Lung (tissue), 12 donors: ENCODE results near the gene MAT2A. TPM values are rescaled to one million over a fixed set of nuclear protein-coding genes. Genes with fewer than 3 reads are reported as not detected.

Experiments
- ATAC-seq: fragments of 200-7000 bp; cut with Tn5 transposase; one replicate; pipeline ENCODE4 v1.9.1; 2020; ENCODE audit warnings: moderate number of reproducible peaks; ENCODE audit not compliant: insufficient read depth, low FRiP score
- DNase-seq, 3 donors: peaks; one replicate each; pipeline ENCODE4 v3.0.0-alpha.2; 2013 to 2017
- H3K27ac ChIP-seq, 2 donors: one replicate each; pipeline ENCODE4 v1.5.1; 2013; ENCODE audit warnings: mild to moderate bottlenecking in 2 of 2, moderate library complexity in 2 of 2, control low read depth in 1 of 2, inconsistent platforms in 1 of 2, low read depth in 1 of 2, low read length in 1 of 2
- H3K27me3 ChIP-seq, 3 donors: one replicate each; pipeline ENCODE4 v1.5.1; 2013; ENCODE audit warnings: low read length in 2 of 3; ENCODE audit not compliant: control insufficient read depth in 3 of 3, insufficient read depth in 3 of 3
- H3K36me3 ChIP-seq, 4 donors: one replicate each; pipeline ENCODE4 v1.5.1; 2013; ENCODE audit warnings: low read length in 4 of 4, mild to moderate bottlenecking in 1 of 4, moderate library complexity in 1 of 4; ENCODE audit not compliant: control insufficient read depth in 4 of 4, insufficient read depth in 4 of 4
- H3K4me1 ChIP-seq, 5 donors: one replicate each; pipeline ENCODE4 v1.5.1; 2013; ENCODE audit warnings: low read length in 5 of 5, mild to moderate bottlenecking in 2 of 5, moderate library complexity in 1 of 5; ENCODE audit not compliant: control insufficient read depth in 5 of 5, insufficient read depth in 5 of 5
- H3K4me3 ChIP-seq: one replicate; pipeline ENCODE4 v1.5.1; 2013; ENCODE audit warnings: mild to moderate bottlenecking, control low read depth, moderate library complexity
- H3K9ac ChIP-seq, 2 donors: one replicate each; pipeline ENCODE4 v1.5.1; 2013; ENCODE audit warnings: low read length in 2 of 2, control low read depth in 1 of 2; ENCODE audit not compliant: insufficient read depth in 1 of 2
- H3K9me3 ChIP-seq, 4 donors: one replicate each; pipeline ENCODE4 v1.5.1; 2013; ENCODE audit warnings: low read length in 3 of 4, mild to moderate bottlenecking in 1 of 4, moderate library complexity in 1 of 4; ENCODE audit not compliant: control insufficient read depth in 4 of 4, insufficient read depth in 3 of 4
- CTCF ChIP-seq: IDR thresholded peaks from 2 replicates; pipeline ENCODE4 v1.5.1; 2012; ENCODE audit warnings: mild to moderate bottlenecking; ENCODE audit errors: control extremely low read depth, extremely low read depth
- WGBS, 2 donors: extraction: QIAGEN DNeasy Blood & Tissue Kit; methylation state at CpG; one replicate each; pipeline ENCODE4 v1.1.7; 2013; 5-methylcytosine and 5-hydroxymethylcytosine counted together
- polyA plus RNA-seq, 2 donors: library from polyadenylated mRNA; stranded (reverse); fragments of 200-250 nt; gene quantifications; one replicate each; pipeline ENCODE4 v1.2.1, GENCODE V29; 2013
- total RNA-seq, 2 donors: library from RNA; depleted of rRNA in 1 of 2; stranded (reverse); fragments of >200 nt in 1 of 2; gene quantifications; one replicate each; pipeline ENCODE4 v1.2.1, GENCODE V29; 2014 to 2021
- donor health status: control.
- donor health status: control.
- donor health status: Bipolar disorder and iron deficiency.
- donor health status: healthy.
- donor health status: DM: yes; HTN: yes; CAD: no.

The MAT2A gene
- total and polyA plus RNA-seq, 4 donors: 79.4 to 228 (median 159) TPM

DNA sequence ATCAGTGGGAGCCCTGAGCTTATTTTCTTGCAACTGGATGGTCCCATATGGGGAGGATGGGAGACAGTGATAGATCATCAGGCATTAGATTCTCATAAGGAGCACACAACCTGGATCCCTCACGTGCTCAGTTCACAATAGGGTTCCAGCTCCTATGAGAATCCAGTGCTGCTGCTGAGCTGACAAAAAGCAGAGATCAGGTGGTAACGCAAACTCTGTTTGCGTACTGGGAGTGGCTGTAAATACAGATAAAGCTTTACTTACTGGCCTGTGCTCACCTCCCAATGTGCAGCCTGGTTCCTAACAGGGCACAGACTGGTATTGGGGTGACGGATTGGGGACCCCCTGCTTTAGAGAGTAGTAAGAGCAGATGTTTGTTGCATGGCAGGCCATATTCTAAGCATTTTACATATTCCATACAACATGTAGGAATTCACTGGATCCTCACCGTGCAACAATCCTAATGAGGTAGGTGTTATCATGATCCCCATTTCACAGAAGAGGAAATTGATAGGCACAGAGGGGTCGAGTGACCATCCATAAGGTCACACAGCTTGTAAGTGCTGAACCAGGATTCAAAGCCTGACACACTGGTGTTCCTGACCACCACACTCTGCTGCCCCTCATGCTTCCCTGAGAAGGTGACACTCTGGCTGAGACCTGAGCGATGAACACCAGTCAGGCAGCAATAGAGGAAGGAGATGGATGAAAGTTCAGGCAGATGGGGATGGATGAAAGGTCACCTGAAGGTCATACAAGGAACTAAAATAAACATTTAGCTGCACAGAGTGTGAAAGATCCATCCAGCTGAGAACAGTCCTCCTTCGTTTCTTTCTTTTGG lies 15.7 kb upstream of the MAT2A start:
- Histone ChIP-seq H3K27ac (peak overlapping the region in 1 of 2 donors; percentile 33), H3K36me3 (no peaks in the 10 kb centered on the region), H3K4me1 (peaks cover 0 to 19% (median 5%) of the 10 kb centered on the region in 5 donors), H3K27me3 (no peaks in the 10 kb centered on the region), H3K9ac (peak overlapping the region in 1 of 2 donors; percentile 2), H3K4me3 (no peak overlapping the region), H3K9me3 (peaks cover 0 to 4% (median 0%) of the 10 kb centered on the region in 4 donors)
- 86% methylated on average over 8 of the region's 8 CpGs for WGBS, 2 donors
- DNase-seq (no peak), ATAC-seq (no peak)
- no peak for TF ChIP-seq CTCF

GRCh38 chr2:85523903-85524335 lies 15.0 kb upstream of the MAT2A start:
- no peak for ATAC-seq
- H3K9me3 ChIP-seq: peaks cover 0 to 4% (median 0%) of the 10 kb centered on the region in 4 donors
- H3K27ac ChIP-seq: peak overlapping the region in 1 of 2 donors; percentile 33
- WGBS, 2 donors: 63 to 78% methylated on average over 5 of the region's 5 CpGs
- H3K4me1 ChIP-seq: peaks cover 0 to 19% (median 5%) of the 10 kb centered on the region in 5 donors
- no peaks in the 10 kb centered on the region for H3K27me3 ChIP-seq
- no peak for TF ChIP-seq CTCF
- no peak for DNase-seq
- H3K4me3 ChIP-seq: no peak overlapping the region
- H3K36me3 ChIP-seq: no peaks in the 10 kb centered on the region
- peak overlapping the region in 1 of 2 donors; percentile 2 for H3K9ac ChIP-seq

- Histone ChIP-seq H3K27me3 (no peaks in the 10 kb centered on the region), H3K4me3 (no peak overlapping the region), H3K9ac (no peak overlapping the region), H3K36me3 (no peaks in the 10 kb centered on the region), H3K9me3 (peaks cover 0 to 4% (median 0%) of the 10 kb centered on the region in 4 donors), H3K4me1 (peaks cover 0 to 19% (median 5%) of the 10 kb centered on the region in 5 donors), H3K27ac (no peak overlapping the region)
- ATAC-seq (no peak), DNase-seq (peak in 2 of 3 donors; percentile 33 to 56)
- 28 to 40% methylated on average over 8 of the region's 8 CpGs for WGBS, 2 donors
- TF ChIP-seq CTCF: no peak
Measured at GRCh38 chr2:85524336-85524908, 14.5 kb upstream of the MAT2A start.
